Mesendoderm (in vitro differentiated cells): Measurements from ENCODE around the gene PIEZO1.

Experiments used
- DNase-seq: peaks from one replicate; pipeline ENCODE4 v3.0.0; 2013
- H2AK5ac ChIP-seq: 2 replicates; pipeline ENCODE4 v1.6.1; 2013; ENCODE audit warnings: low read length, inconsistent platforms
- H2BK120ac ChIP-seq: 2 replicates; pipeline ENCODE4 v1.6.1; 2013; ENCODE audit warnings: low read depth, mild to moderate bottlenecking, low read length, moderate library complexity, mixed read lengths
- H2BK15ac ChIP-seq: replicated peaks from 2 replicates; pipeline ENCODE4 v1.6.1; 2013; ENCODE audit warnings: low read depth, mild to moderate bottlenecking, moderate library complexity
- H2BK5ac ChIP-seq: 2 replicates; pipeline ENCODE4 v1.6.1; 2013; ENCODE audit warnings: low read length, inconsistent platforms
- H3K18ac ChIP-seq: 2 replicates; pipeline ENCODE4 v1.6.1; 2013; ENCODE audit warnings: mild to moderate bottlenecking, low read length, mixed read lengths
- H3K23ac ChIP-seq: one replicate; pipeline ENCODE4 v1.6.1; 2013; ENCODE audit warnings: low read length
- H3K27ac ChIP-seq: 2 replicates; pipeline ENCODE4 v1.5.1; 2013; ENCODE audit warnings: low read depth, mild to moderate bottlenecking, inconsistent platforms, low read length, moderate library complexity
- H3K27me3 ChIP-seq: 2 replicates; pipeline ENCODE4 v1.6.1; 2013; ENCODE audit warnings: low read length, control low read depth, mild to moderate bottlenecking, inconsistent platforms; ENCODE audit not compliant: insufficient read depth, poor library complexity
- H3K36me3 ChIP-seq: 2 replicates; pipeline ENCODE4 v1.6.1; 2013; ENCODE audit warnings: low read length, inconsistent platforms; ENCODE audit not compliant: control insufficient read depth, insufficient read depth
- H3K4ac ChIP-seq: one replicate; pipeline ENCODE4 v1.6.1; 2013; ENCODE audit warnings: low read depth, mild to moderate bottlenecking, low read length, moderate library complexity
- H3K4me1 ChIP-seq: 2 replicates; pipeline ENCODE4 v1.6.1; 2013; ENCODE audit warnings: low read depth, low read length, inconsistent platforms; ENCODE audit not compliant: control insufficient read depth
- H3K4me2 ChIP-seq: 2 replicates; pipeline ENCODE4 v1.6.1; 2013; ENCODE audit warnings: low read length
- H3K4me3 ChIP-seq: 2 replicates; pipeline ENCODE4 v1.5.1; 2013; ENCODE audit warnings: mild to moderate bottlenecking, low read length
- H3K56ac ChIP-seq: one replicate; pipeline ENCODE4 v1.6.1; 2013; ENCODE audit warnings: low read length
- H3K79me1 ChIP-seq: 2 replicates; pipeline ENCODE4 v1.6.1; 2013; ENCODE audit warnings: low read length, inconsistent platforms
- H3K79me2 ChIP-seq: 2 replicates; pipeline ENCODE4 v1.6.1; 2013; ENCODE audit warnings: mild to moderate bottlenecking, low read length; ENCODE audit not compliant: control insufficient read depth, insufficient read depth
- H3K9ac ChIP-seq: 2 replicates; pipeline ENCODE4 v1.6.1; 2013; ENCODE audit warnings: low read length, inconsistent platforms
- H4K5ac ChIP-seq: one replicate; pipeline ENCODE4 v1.6.1; 2013; ENCODE audit warnings: low read length
- H4K8ac ChIP-seq: one replicate; pipeline ENCODE4 v1.6.1; 2013; ENCODE audit warnings: low read depth, mild to moderate bottlenecking, control low read depth, low read length, moderate library complexity
- WGBS: extraction: QIAGEN DNeasy Blood & Tissue Kit; methylation state at CpG from one replicate; pipeline ENCODE4 v1.1.7; 2013; ENCODE audit warnings: low lambda C conversion rate, missing lambda C conversion rate; ENCODE audit not compliant: insufficient coverage; ENCODE audit errors: extremely low coverage; 5-methylcytosine and 5-hydroxymethylcytosine counted together

PIEZO1 gene

GRCh38 chr16:88804173-88804551, 19.1 kb upstream of the PIEZO1 start:
- WGBS = no CpG with 5 or more reads among the region's 16 CpGs
- peak overlapping the region; percentile 98 for H3K9ac ChIP-seq
- H3K4me1 ChIP-seq = no peaks in the 10 kb centered on the region
- peak overlapping the region; percentile 81 for H3K4me2 ChIP-seq
- peaks cover 8% of the 10 kb centered on the region for H3K79me1 ChIP-seq
- H3K79me2 ChIP-seq = peaks cover 12% of the 10 kb centered on the region
- H4K8ac ChIP-seq = no peak overlapping the region
- no peak for DNase-seq
- H3K23ac ChIP-seq = peak overlapping the region; percentile 94
- peak overlapping the region; percentile 93 for H3K4ac ChIP-seq
- H3K36me3 ChIP-seq = peaks cover 18% of the 10 kb centered on the region
- H2BK120ac ChIP-seq = no peak overlapping the region
- no peak overlapping the region for H3K27ac ChIP-seq
- H4K5ac ChIP-seq = no peak overlapping the region
- H2AK5ac ChIP-seq = no peak overlapping the region
- no peak overlapping the region for H2BK15ac ChIP-seq
- peak overlapping the region; percentile 84 for H3K4me3 ChIP-seq
- peak overlapping the region; percentile 92 for H3K56ac ChIP-seq
- peak overlapping the region; percentile 90 for H3K18ac ChIP-seq
- no peaks in the 10 kb centered on the region for H3K27me3 ChIP-seq
- H2BK5ac ChIP-seq = no peak overlapping the region

GRCh38 chr16:88803264-88803987, 18.4 kb upstream of the PIEZO1 start, which contains the start of gene CDT1:
TSS of gene CDT1 (plus strand) at chr16:88803789. CDS start at chr16:88803832, 43 bp downstream.
- peak within 1 kb of the TSS; percentile 92 for H3K56ac ChIP-seq
- H3K4ac ChIP-seq = peak within 1 kb of the TSS; percentile 93
- H3K4me3 ChIP-seq = peak within 1 kb of the TSS; percentile 84
- peak within 1 kb of the TSS; percentile 94 for H3K23ac ChIP-seq
- H3K4me1 ChIP-seq = no peaks in the 10 kb centered on the region
- no peak within 1 kb of the TSS for H4K5ac ChIP-seq
- H3K4me2 ChIP-seq = peak within 1 kb of the TSS; percentile 81
- no peak within 1 kb of the TSS for H2BK5ac ChIP-seq
- H3K79me2 ChIP-seq = peaks cover 12% of the 10 kb centered on the region
- peak within 1 kb of the TSS; percentile 90 for H3K18ac ChIP-seq
- no peak within 1 kb of the TSS for H2AK5ac ChIP-seq
- peaks cover 16% of the 10 kb centered on the region for H3K36me3 ChIP-seq
- H4K8ac ChIP-seq = no peak within 1 kb of the TSS
- no CpG with 5 or more reads among the region's 98 CpGs for WGBS
- peak within 1 kb of the TSS; percentile 98 for H3K9ac ChIP-seq
- H3K27me3 ChIP-seq = no peaks in the 10 kb centered on the region
- peak; percentile 78 for DNase-seq
- H3K27ac ChIP-seq = peak within 1 kb of the TSS; percentile 70
- H2BK120ac ChIP-seq = no peak within 1 kb of the TSS
- H2BK15ac ChIP-seq = no peak within 1 kb of the TSS
- peaks cover 8% of the 10 kb centered on the region for H3K79me1 ChIP-seq

- no peak overlapping the region for H3K18ac ChIP-seq
- H3K4me2 ChIP-seq = no peak overlapping the region
- no peak overlapping the region for H4K8ac ChIP-seq
- no peak overlapping the region for H3K4ac ChIP-seq
- no peak overlapping the region for H2BK120ac ChIP-seq
- no peaks in the 10 kb centered on the region for H3K36me3 ChIP-seq
- no peak for DNase-seq
- H3K27ac ChIP-seq = no peak overlapping the region
- no peak overlapping the region for H3K4me3 ChIP-seq
- no peak overlapping the region for H4K5ac ChIP-seq
- H3K79me2 ChIP-seq = peaks cover 12% of the 10 kb centered on the region
- H3K9ac ChIP-seq = no peak overlapping the region
- no peak overlapping the region for H3K56ac ChIP-seq
- peaks cover 6% of the 10 kb centered on the region for H3K79me1 ChIP-seq
- WGBS = no CpG with 5 or more reads among the region's 6 CpGs
- H2BK15ac ChIP-seq = no peak overlapping the region
- H3K27me3 ChIP-seq = no peaks in the 10 kb centered on the region
- no peak overlapping the region for H3K23ac ChIP-seq
- no peak overlapping the region for H2AK5ac ChIP-seq
- no peak overlapping the region for H2BK5ac ChIP-seq
- H3K4me1 ChIP-seq = no peaks in the 10 kb centered on the region
Observed at GRCh38 chr16:88800277-88800592, 15.2 kb upstream of the PIEZO1 start.

DNA sequence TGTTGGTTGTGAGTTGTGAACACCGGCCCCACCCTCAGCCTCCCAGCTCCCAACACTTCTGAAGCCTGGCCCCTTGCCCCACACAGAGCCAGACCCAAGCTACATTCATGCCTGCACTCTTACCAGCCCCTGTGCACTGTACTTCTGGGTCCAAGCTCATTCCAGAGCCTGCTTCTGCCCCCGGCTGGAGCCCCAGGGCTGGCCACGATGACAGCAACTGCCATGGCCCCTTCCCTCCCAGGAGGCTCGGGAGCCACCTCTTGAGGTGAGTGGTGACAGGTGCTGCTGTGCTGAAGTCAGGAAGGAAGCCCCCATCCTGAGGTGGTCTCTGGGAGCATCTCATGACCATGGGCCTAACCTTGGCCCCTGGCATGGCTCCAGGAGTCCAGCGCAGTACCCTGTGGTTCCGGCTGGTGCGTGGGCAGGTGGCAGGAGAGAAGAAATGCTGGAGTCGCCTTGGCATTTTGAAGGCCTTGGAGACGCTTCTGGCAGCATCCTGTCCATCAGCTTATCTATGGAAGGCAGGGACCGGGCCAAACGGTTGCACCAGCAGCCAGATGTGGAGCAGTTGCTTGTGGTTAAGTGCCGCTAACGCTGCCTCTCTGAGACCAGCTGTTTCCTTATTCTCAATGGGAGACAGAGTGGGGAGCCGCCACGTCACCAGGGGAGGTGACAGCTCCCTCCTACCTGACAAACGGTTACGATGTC, 14.7 kb upstream of the PIEZO1 start:
- no peak overlapping the region for H2BK15ac ChIP-seq
- no peak overlapping the region for H2BK120ac ChIP-seq
- no peak for DNase-seq
- peaks cover 1% of the 10 kb centered on the region for H3K79me1 ChIP-seq
- H3K79me2 ChIP-seq = peaks cover 7% of the 10 kb centered on the region
- H3K23ac ChIP-seq = no peak overlapping the region
- no peak overlapping the region for H2AK5ac ChIP-seq
- H3K4me2 ChIP-seq = no peak overlapping the region
- WGBS = no CpG with 5 or more reads among the region's 17 CpGs
- H3K18ac ChIP-seq = no peak overlapping the region
- H3K27ac ChIP-seq = no peak overlapping the region
- no peak overlapping the region for H2BK5ac ChIP-seq
- H3K4ac ChIP-seq = no peak overlapping the region
- no peaks in the 10 kb centered on the region for H3K36me3 ChIP-seq
- no peak overlapping the region for H4K8ac ChIP-seq
- H3K4me1 ChIP-seq = no peaks in the 10 kb centered on the region
- no peak overlapping the region for H3K9ac ChIP-seq
- H3K56ac ChIP-seq = no peak overlapping the region
- no peaks in the 10 kb centered on the region for H3K27me3 ChIP-seq
- H3K4me3 ChIP-seq = no peak overlapping the region
- no peak overlapping the region for H4K5ac ChIP-seq

DNA sequence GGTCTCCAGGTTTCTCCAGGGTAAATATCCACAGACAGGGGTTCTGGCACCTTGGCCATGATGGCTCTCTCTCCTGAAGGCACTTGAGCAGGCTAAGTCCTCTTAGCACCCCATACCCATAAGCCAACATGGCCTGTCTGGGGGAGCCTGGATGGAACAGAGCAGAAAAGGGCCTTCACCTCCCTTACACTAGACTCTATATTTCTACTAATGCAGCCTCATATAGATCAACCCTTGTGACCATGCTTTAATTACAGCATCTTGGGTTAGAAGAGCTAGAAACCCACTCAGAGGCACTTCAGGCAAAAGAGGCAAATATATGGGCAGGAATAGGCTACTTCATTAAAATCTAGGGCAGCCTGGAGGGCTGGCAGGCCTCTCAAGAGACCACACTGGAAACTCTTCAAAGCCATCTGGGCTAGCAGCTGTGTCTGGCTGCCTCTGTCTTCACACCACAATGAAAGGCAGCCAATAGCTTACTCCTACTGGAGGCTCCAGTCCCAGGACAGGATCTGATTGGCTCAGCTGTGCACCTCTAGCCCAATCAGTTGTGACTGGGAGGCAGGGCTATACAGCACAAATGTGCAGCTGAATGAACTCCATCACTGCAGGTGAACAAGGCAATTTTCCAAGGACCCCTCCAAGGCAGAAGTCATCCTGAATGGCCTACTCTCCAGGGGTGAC, 13.9 kb upstream of the PIEZO1 start:
- Histone ChIP-seq H3K27ac (no peak overlapping the region), H3K56ac (no peak overlapping the region), H2BK5ac (no peak overlapping the region), H3K79me1 (no peaks in the 10 kb centered on the region), H3K4me1 (no peaks in the 10 kb centered on the region), H3K4me2 (no peak overlapping the region), H3K4ac (no peak overlapping the region), H3K9ac (no peak overlapping the region), H3K23ac (no peak overlapping the region), H2BK15ac (no peak overlapping the region), H3K4me3 (no peak overlapping the region), H4K8ac (no peak overlapping the region), H3K36me3 (no peaks in the 10 kb centered on the region), H3K79me2 (no peaks in the 10 kb centered on the region), H2BK120ac (no peak overlapping the region), H3K27me3 (no peaks in the 10 kb centered on the region), H3K18ac (no peak overlapping the region), H2AK5ac (no peak overlapping the region), H4K5ac (no peak overlapping the region)
- DNase-seq = no peak
